NAMALWA (cell line): ENCODE measurements around the gene DPEP3.

ENCODE experiments used
- DNase-seq: peaks from one replicate; pipeline ENCODE4 v3.0.0-alpha.2; 2015; ENCODE audit warnings: low spot score

Gene DPEP3

GRCh38 chr16:67966549-67967182, 13.6 kb downstream of the DPEP3 start:
- no peak for DNase-seq

- no peak for DNase-seq
Observed at GRCh38 chr16:67965668-67966548, 14.4 kb downstream of the DPEP3 start.

GRCh38 chr16:67964477-67965131, 15.7 kb downstream of the DPEP3 start:
- no peak for DNase-seq

- DNase-seq = no peak
Observed at GRCh38 chr16:67963662-67964321, 16.5 kb downstream of the DPEP3 start.

DNA sequence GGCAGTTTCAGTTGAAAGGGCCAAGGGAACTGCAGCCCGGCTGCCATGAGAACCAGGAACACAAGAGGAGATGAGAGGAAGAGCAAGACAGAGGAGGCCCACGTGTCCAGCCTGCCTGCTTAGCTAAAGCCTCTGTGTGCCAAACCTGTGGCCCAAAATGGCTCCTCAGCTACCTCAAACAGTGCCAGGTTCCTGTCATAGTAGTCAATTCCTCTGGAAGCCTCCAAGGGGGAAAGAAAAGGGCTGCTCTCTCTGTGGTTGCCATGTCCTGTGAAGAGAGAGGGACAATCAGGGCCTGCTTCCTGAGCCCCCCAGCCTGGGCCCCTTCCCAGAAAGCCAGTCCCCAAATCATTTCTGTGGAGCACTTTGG, 17.0 kb downstream of the DPEP3 start:
- DNase-seq = no peak

GRCh38 chr16:67962135-67962534, 18.2 kb downstream of the DPEP3 start:
- DNase-seq = no peak

DNA sequence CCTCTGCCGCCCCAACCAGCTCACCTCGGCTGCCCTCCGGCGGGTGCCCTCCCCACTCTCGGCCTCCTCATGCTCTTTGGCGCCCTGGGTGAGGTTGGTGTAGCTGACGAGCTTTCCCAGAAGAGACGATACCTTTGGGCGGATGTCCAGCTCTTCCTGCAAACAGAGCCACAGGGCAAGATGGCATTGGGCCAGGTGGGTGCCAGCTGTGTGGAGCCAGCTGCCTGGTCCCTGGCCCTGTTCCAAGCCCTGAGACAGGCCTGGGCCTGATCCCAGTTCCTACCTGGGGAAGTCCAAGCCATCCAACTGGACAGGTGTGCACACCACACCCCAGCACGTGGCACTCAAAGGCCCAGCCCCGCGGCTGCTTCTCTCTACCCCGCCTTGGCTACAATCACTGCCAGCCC, 18.7 kb downstream of the DPEP3 start:
- DNase-seq = no peak

- no peak for DNase-seq
Observed at GRCh38 chr16:67959536-67960329, 20.6 kb downstream of the DPEP3 start.

DNA sequence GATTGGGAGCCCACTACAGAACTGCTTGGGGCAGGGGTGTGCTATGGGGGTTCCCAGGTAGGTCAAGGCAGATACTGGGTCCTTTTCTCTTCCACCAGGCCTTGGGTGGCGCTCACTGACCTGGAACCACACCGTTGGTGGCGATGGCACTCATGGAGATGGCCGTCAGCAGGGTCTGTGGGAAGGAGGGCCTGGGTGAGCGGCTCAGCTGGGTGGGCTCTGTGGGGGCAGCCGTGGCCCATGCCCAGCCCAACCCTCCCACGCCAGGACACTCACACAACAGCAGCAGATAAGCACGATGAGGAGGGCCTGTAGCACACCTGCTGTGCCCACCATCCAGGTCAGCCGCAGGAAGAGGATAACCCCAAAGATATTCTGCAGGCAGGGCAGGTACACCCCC, 22.7 kb downstream of the DPEP3 start:
- no peak for DNase-seq

- DNase-seq = no peak
Observed at GRCh38 chr16:67954421-67955196, 25.7 kb downstream of the DPEP3 start.

- no peak for DNase-seq
Observed at GRCh38 chr16:67953641-67954375, 26.5 kb downstream of the DPEP3 start.

- DNase-seq = no peak
Observed at GRCh38 chr16:67951485-67951884, 28.8 kb downstream of the DPEP3 start.

GRCh38 chr16:67950335-67950843, 29.9 kb downstream of the DPEP3 start:
- DNase-seq = no peak

DNA sequence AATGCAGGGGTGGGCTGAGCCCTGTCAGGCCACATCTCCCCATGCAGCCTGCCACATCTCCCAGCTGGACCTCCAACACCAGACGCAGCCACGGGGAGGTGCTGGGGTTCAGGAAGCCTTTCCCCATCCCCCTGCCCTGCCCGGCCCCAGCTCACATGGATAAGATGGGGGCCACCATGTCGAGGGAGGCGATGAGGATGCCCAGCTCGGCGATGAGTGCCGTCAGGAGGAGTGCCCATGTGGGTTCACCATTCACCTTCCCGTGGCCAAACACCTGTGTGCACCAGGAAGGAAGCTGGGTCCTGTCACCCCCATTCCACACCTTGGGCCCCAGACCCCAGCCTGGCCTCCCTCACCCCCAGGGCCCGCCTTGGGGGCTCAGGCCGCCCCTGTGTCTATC, 30.7 kb downstream of the DPEP3 start:
- no peak for DNase-seq

- no peak for DNase-seq
Observed at GRCh38 chr16:67948015-67948414, 32.3 kb downstream of the DPEP3 start.

DNA sequence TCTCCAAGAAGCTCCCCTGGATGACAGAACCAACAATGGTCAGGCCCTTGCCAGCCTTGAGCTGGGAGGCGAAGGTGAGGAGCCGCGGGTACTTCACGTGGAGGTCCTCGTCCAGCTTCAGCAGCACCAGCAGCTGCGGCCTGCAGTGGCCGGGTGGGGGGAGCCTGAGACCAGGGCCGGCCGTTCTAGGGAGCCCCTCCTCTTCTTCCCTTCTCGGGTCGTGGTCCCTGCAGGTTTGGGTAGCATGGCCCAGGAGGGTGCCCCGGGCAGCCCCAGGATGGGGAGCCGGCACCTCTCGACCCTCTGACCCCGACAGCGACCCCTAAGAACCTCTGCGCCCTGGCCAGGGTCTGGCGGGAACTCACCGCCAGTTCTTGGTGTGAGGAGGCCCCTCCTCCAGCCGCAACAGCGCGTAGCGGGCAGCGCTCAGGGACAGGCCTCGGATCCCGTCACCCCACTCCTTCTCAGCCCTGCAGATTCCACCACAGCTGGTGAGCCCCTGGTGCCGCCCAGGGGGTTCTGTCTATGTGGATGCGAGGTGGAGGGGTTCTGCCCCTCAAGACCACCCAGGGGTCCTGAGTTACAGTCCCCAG, 33.2 kb downstream of the DPEP3 start:
- no peak for DNase-seq

GRCh38 chr16:67946128-67946569, 34.1 kb downstream of the DPEP3 start:
- DNase-seq = no peak

DNA sequence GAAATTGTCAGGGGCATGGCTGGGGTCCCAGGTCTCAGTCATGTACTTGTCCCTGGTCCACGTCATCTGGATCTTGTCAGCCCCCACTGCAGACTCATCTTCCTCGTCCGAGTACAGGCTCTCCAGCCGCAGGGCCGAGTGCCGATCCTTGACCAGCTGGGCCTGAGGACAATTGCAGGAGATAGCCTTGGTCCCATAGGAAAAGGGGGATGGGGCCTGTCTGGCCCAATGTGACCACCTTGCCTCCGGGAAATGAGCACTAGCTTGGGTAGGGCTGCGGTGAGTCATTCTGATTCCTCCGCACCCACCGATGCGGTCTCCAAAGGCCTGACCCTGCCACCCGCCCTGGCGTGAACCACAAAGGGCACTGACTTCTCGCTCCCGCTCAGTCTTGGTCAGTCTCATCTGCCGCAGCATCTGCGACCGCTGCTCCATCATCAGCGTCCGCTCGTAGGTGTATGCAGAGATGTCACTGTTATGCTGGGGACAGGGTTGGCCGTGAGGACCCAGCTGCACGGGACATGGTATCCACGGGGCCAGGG, 34.8 kb downstream of the DPEP3 start:
- DNase-seq = no peak

GRCh38 chr16:67944690-67945391, 35.5 kb downstream of the DPEP3 start:
- DNase-seq = no peak
